ENCODE results near the gene PCSK7. TPM values are rescaled to one million over a fixed set of nuclear protein-coding genes. Genes with fewer than 3 reads are reported as not detected.
A peak's percentile ranks its signal among the peaks of the same experiment; 100 is the strongest.

Gene PCSK7
- total RNA-seq, 4 donors from 2014 or later = 136 to 244 (median 171) TPM

- peaks cover 0 to 28% (median 12%) of the 10 kb centered on the region in 4 donors for H3K4me1 ChIP-seq
- peaks cover 0 to 83% (median 0%) of the 10 kb centered on the region in 3 donors for H3K36me3 ChIP-seq
- no peaks in the 10 kb centered on the region for H3K27me3 ChIP-seq
- peak in 1 of 3 donors; percentile 37 for DNase-seq
- H3K4me3 ChIP-seq = no peak overlapping the region
- no peaks in the 10 kb centered on the region for H3K9me3 ChIP-seq
- no peak for TF ChIP-seq POLR2A (IDR thresholded peaks at IDR 0.05)
- TF ChIP-seq, protein P1, sequence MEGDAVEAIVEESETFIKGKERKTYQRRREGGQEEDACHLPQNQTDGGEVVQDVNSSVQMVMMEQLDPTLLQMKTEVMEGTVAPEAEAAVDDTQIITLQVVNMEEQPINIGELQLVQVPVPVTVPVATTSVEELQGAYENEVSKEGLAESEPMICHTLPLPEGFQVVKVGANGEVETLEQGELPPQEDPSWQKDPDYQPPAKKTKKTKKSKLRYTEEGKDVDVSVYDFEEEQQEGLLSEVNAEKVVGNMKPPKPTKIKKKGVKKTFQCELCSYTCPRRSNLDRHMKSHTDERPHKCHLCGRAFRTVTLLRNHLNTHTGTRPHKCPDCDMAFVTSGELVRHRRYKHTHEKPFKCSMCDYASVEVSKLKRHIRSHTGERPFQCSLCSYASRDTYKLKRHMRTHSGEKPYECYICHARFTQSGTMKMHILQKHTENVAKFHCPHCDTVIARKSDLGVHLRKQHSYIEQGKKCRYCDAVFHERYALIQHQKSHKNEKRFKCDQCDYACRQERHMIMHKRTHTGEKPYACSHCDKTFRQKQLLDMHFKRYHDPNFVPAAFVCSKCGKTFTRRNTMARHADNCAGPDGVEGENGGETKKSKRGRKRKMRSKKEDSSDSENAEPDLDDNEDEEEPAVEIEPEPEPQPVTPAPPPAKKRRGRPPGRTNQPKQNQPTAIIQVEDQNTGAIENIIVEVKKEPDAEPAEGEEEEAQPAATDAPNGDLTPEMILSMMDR (IDR thresholded peaks at IDR 0.05) = no peak
- no peak overlapping the region for H3K27ac ChIP-seq
Measured at GRCh38 chr11:117193130-117194020, 38.5 kb downstream of the PCSK7 start.

DNA sequence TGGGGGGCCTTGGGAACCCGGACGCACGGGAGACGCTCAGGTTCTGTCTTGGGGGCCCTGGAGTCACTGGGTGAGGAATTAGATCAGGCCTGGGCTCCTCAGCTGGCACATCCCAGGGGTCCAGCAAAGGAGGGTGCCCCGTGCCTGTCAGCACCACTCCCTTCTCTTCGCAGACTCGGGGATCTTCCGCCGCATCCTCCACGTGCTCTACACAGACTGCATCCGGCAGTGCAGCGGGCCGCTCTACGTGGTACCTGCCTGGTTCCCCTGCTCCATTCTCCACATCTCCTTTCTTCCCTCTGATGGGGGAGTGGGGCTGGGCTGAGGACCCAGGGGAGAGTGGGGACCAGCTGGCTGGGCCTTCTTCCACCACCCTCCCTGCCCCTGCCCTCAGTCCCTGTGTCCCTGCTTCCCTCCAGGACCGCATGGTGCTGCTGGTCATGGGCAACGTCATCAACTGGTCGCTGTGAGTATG lies 39.4 kb downstream of the PCSK7 start:
- no peaks in the 10 kb centered on the region for H3K27me3 ChIP-seq
- TF ChIP-seq POLR2A (IDR thresholded peaks at IDR 0.05) = no peak
- TF ChIP-seq, protein P1 (IDR thresholded peaks at IDR 0.05) = no peak
- no peak for DNase-seq
- no peak overlapping the region for H3K4me3 ChIP-seq
- H3K27ac ChIP-seq = no peak overlapping the region
- H3K36me3 ChIP-seq = peaks cover 0 to 86% (median 0%) of the 10 kb centered on the region in 3 donors
- H3K4me1 ChIP-seq = peaks cover 0 to 18% (median 12%) of the 10 kb centered on the region in 4 donors
- no peaks in the 10 kb centered on the region for H3K9me3 ChIP-seq

- Histone ChIP-seq H3K4me1 (peaks cover 0 to 16% (median 11%) of the 10 kb centered on the region in 4 donors), H3K4me3 (no peak overlapping the region), H3K27ac (no peak overlapping the region), H3K36me3 (peaks cover 0 to 86% (median 0%) of the 10 kb centered on the region in 3 donors), H3K9me3 (no peaks in the 10 kb centered on the region), H3K27me3 (no peaks in the 10 kb centered on the region)
- TF ChIP-seq POLR2A (IDR thresholded peaks at IDR 0.05) = no peak
- TF ChIP-seq, protein P1 (IDR thresholded peaks at IDR 0.05) = no peak
- no peak for DNase-seq
Measured at GRCh38 chr11:117191680-117192400, 40.0 kb downstream of the PCSK7 start.

GRCh38 chr11:117189941-117190544 lies 41.8 kb downstream of the PCSK7 start:
- H3K9me3 ChIP-seq = no peaks in the 10 kb centered on the region
- peak in 1 of 3 donors; percentile 44 for DNase-seq
- peak overlapping the region in 1 of 4 donors; percentile 15 for H3K4me3 ChIP-seq
- H3K4me1 ChIP-seq = peaks cover 0 to 16% (median 11%) of the 10 kb centered on the region in 4 donors
- peak overlapping the region in 2 of 4 donors; percentile 52 to 79 for H3K27ac ChIP-seq
- no peak for TF ChIP-seq POLR2A (IDR thresholded peaks at IDR 0.05)
- TF ChIP-seq, protein P1 (IDR thresholded peaks at IDR 0.05) = no peak
- H3K36me3 ChIP-seq = peaks cover 0 to 74% (median 0%) of the 10 kb centered on the region in 3 donors
- no peaks in the 10 kb centered on the region for H3K27me3 ChIP-seq
